ENCODE measurements around the gene FBXL14.

FBXL14 gene

GRCh38 chr12:1619159-1619558 lies 24.8 kb upstream of the FBXL14 start:
- Histone ChIP-seq H3K9ac (ENCODE audit: low read depth, low read length) (no peak overlapping the region), H3K36me3 (ENCODE audit: insufficient read depth, low read length) (no peaks in the 10 kb centered on the region), H3K27ac (ENCODE audit: low read depth, low read length) (no peak overlapping the region), H3K9me3 (ENCODE audit: insufficient read depth, low read depth, low read length) (no peaks in the 10 kb centered on the region), H3K4me3 (ENCODE audit: low read length) (no peak overlapping the region), H3K4me1 (ENCODE audit: insufficient read depth, low read length) (no peaks in the 10 kb centered on the region; the same call in 1 of the 2 replicates), H3K27me3 (ENCODE audit: insufficient read depth, low read length) (peaks cover 9% of the 10 kb centered on the region)
- WGBS: 84% methylated on average over 4 of the region's 4 CpGs

- Histone ChIP-seq H3K4me1 (ENCODE audit: insufficient read depth, low read length) (no peaks in the 10 kb centered on the region; the same call in 1 of the 2 replicates), H3K27me3 (ENCODE audit: insufficient read depth, low read length) (peaks cover 9% of the 10 kb centered on the region), H3K36me3 (ENCODE audit: insufficient read depth, low read length) (no peaks in the 10 kb centered on the region), H3K4me3 (ENCODE audit: low read length) (no peak overlapping the region), H3K9me3 (ENCODE audit: insufficient read depth, low read depth, low read length) (no peaks in the 10 kb centered on the region), H3K9ac (ENCODE audit: low read depth, low read length) (no peak overlapping the region), H3K27ac (ENCODE audit: low read depth, low read length) (no peak overlapping the region)
Measured at GRCh38 chr12:1618489-1618888, 24.1 kb upstream of the FBXL14 start.

GRCh38 chr12:1616233-1617066 lies 22.1 kb upstream of the FBXL14 start:
- WGBS: 80% methylated on average over 16 of the region's 16 CpGs
- H3K9me3 ChIP-seq (ENCODE audit: insufficient read depth, low read depth, low read length): no peaks in the 10 kb centered on the region
- H3K36me3 ChIP-seq (ENCODE audit: insufficient read depth, low read length): no peaks in the 10 kb centered on the region
- no peak overlapping the region for H3K4me3 ChIP-seq (ENCODE audit: low read length)
- H3K27me3 ChIP-seq (ENCODE audit: insufficient read depth, low read length): peaks cover 9% of the 10 kb centered on the region
- no peak overlapping the region for H3K27ac ChIP-seq (ENCODE audit: low read depth, low read length)
- H3K9ac ChIP-seq (ENCODE audit: low read depth, low read length): no peak overlapping the region
- no peaks in the 10 kb centered on the region; the same call in 1 of the 2 replicates for H3K4me1 ChIP-seq (ENCODE audit: insufficient read depth, low read length)

DNA sequence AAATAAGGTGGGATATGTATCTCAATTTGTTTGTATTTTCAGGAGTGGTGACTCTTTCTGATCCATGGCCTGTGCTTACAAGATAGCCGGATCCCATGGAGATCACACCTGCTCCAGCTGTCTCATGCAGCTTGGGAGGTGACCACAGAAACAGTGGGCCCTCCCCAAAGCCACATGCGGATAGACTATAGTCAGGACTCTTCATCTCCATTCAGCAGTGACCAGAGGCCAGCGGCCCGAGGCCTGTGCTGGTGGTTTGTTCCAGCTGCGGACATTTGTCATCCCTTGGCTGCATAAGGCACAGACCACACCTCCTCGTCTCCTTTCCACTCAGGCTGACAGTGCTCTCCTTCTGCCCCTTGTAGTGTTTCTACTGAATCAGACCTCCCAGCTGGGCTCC lies 20.0 kb upstream of the FBXL14 start:
- Histone ChIP-seq H3K4me3 (ENCODE audit: low read length) (no peak overlapping the region), H3K27me3 (ENCODE audit: insufficient read depth, low read length) (peaks cover 9% of the 10 kb centered on the region), H3K27ac (ENCODE audit: low read depth, low read length) (no peak overlapping the region), H3K4me1 (ENCODE audit: insufficient read depth, low read length) (no peaks in the 10 kb centered on the region), H3K36me3 (ENCODE audit: insufficient read depth, low read length) (no peaks in the 10 kb centered on the region), H3K9ac (ENCODE audit: low read depth, low read length) (no peak overlapping the region), H3K9me3 (ENCODE audit: insufficient read depth, low read depth, low read length) (no peaks in the 10 kb centered on the region)
- WGBS: 83% methylated on average over 6 of the region's 6 CpGs

DNA sequence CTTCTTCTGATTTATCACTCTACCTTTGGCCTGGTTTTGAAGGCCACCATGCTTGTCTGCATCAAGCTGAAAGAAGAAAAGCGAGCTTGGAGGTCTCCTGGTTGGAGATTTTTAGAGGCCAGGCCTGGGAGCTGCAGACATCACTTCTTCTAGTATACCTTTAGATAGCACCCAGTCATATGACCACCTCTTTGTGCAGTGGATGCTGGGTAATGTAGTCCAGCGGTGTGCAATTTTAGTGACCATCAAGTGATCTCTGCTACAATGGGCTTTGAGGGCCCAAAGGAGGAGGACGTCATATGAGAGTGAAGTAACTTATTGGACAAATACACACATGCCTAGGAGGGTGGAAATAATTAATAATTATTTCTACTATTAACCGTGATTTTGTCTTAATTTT lies 19.5 kb upstream of the FBXL14 start:
- H3K4me3 ChIP-seq (ENCODE audit: low read length): no peak overlapping the region
- no peaks in the 10 kb centered on the region for H3K4me1 ChIP-seq (ENCODE audit: insufficient read depth, low read length)
- H3K9me3 ChIP-seq (ENCODE audit: insufficient read depth, low read depth, low read length): no peaks in the 10 kb centered on the region
- peaks cover 9% of the 10 kb centered on the region for H3K27me3 ChIP-seq (ENCODE audit: insufficient read depth, low read length)
- WGBS: 82% methylated on average over 3 of the region's 4 CpGs
- H3K27ac ChIP-seq (ENCODE audit: low read depth, low read length): no peak overlapping the region
- no peaks in the 10 kb centered on the region for H3K36me3 ChIP-seq (ENCODE audit: insufficient read depth, low read length)
- no peak overlapping the region for H3K9ac ChIP-seq (ENCODE audit: low read depth, low read length)

GRCh38 chr12:1611803-1612572 lies 17.6 kb upstream of the FBXL14 start:
- Histone ChIP-seq H3K36me3 (ENCODE audit: insufficient read depth, low read length) (no peaks in the 10 kb centered on the region), H3K9ac (ENCODE audit: low read depth, low read length) (no peak overlapping the region), H3K4me3 (ENCODE audit: low read length) (no peak overlapping the region), H3K4me1 (ENCODE audit: insufficient read depth, low read length) (no peaks in the 10 kb centered on the region), H3K9me3 (ENCODE audit: insufficient read depth, low read depth, low read length) (no peaks in the 10 kb centered on the region), H3K27ac (ENCODE audit: low read depth, low read length) (no peak overlapping the region), H3K27me3 (ENCODE audit: insufficient read depth, low read length) (peaks cover 6% of the 10 kb centered on the region; the same call in 1 of the 2 replicates)
- 74% methylated on average over 12 of the region's 13 CpGs for WGBS

DNA sequence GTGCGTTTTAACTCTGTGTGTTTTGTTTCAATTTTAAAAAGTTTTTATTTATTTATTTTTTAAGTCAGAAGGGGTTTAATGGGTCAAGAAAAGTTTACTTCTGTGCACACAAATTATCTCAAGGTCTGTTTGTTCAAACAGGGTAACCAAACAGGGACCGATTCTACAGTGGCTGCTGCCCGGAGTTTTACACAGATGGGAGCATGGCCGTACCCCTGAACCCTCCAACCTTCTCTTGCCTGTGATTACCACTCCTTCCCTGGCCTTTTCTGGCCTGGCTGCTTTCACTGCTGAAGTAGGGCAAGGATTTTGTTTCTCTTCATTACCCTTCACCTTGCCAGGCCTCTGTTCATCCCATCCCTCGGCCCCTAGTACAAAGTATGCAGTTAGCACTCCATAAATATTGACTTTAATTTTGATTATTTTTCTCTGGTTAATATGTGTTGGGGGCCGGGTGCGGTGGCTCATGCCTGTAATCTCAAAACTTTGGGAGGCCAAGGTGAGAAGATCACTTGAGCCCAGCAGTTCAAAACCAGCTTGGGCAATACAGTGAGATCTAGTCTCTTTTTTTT lies 15.8 kb upstream of the FBXL14 start:
- H3K27ac ChIP-seq (ENCODE audit: low read depth, low read length): no peak overlapping the region
- 90% methylated on average over 7 of the region's 7 CpGs for WGBS

GRCh38 chr12:1608713-1609119 lies 14.3 kb upstream of the FBXL14 start:
- 76% methylated on average over 5 of the region's 5 CpGs for WGBS
- Histone ChIP-seq H3K27me3 (ENCODE audit: insufficient read depth, low read length) (peaks cover 22% of the 10 kb centered on the region), H3K9ac (ENCODE audit: low read depth, low read length) (no peak overlapping the region), H3K36me3 (ENCODE audit: insufficient read depth, low read length) (no peaks in the 10 kb centered on the region), H3K4me3 (ENCODE audit: low read length) (no peak overlapping the region), H3K4me1 (ENCODE audit: insufficient read depth, low read length) (peaks cover 7% of the 10 kb centered on the region; the same call in 1 of the 2 replicates), H3K27ac (ENCODE audit: low read depth, low read length) (no peak overlapping the region), H3K9me3 (ENCODE audit: insufficient read depth, low read depth, low read length) (no peaks in the 10 kb centered on the region)

More for the DNA sequence above, 15.8 kb upstream of the FBXL14 start:
- Histone ChIP-seq H3K9me3 (ENCODE audit: insufficient read depth, low read depth, low read length) (no peaks in the 10 kb centered on the region), H3K36me3 (ENCODE audit: insufficient read depth, low read length) (no peaks in the 10 kb centered on the region), H3K4me3 (ENCODE audit: low read length) (no peak overlapping the region), H3K27me3 (ENCODE audit: insufficient read depth, low read length) (peaks cover 17% of the 10 kb centered on the region), H3K4me1 (ENCODE audit: insufficient read depth, low read length) (peaks cover 7% of the 10 kb centered on the region; the same call in 1 of the 2 replicates), H3K9ac (ENCODE audit: low read depth, low read length) (no peak overlapping the region)

- no peaks in the 10 kb centered on the region for H3K36me3 ChIP-seq (ENCODE audit: insufficient read depth, low read length)
- no peaks in the 10 kb centered on the region for H3K9me3 ChIP-seq (ENCODE audit: insufficient read depth, low read depth, low read length)
- no peak overlapping the region for H3K4me3 ChIP-seq (ENCODE audit: low read length)
- no peak overlapping the region for H3K27ac ChIP-seq (ENCODE audit: low read depth, low read length)
- no peak overlapping the region for H3K9ac ChIP-seq (ENCODE audit: low read depth, low read length)
- peaks cover 7% of the 10 kb centered on the region; the same call in 1 of the 2 replicates for H3K4me1 ChIP-seq (ENCODE audit: insufficient read depth, low read length)
- peaks cover 27% of the 10 kb centered on the region for H3K27me3 ChIP-seq (ENCODE audit: insufficient read depth, low read length)
- WGBS: 94% methylated on average over 3 of the region's 3 CpGs
Measured at GRCh38 chr12:1607940-1608712, 13.7 kb upstream of the FBXL14 start.

GRCh38 chr12:1606021-1606622 lies 11.7 kb upstream of the FBXL14 start:
- Histone ChIP-seq H3K9ac (ENCODE audit: low read depth, low read length) (no peak overlapping the region; the same call in 1 of the 2 replicates), H3K4me1 (ENCODE audit: insufficient read depth, low read length) (peaks cover 7% of the 10 kb centered on the region; the same call in 1 of the 2 replicates), H3K36me3 (ENCODE audit: insufficient read depth, low read length) (no peaks in the 10 kb centered on the region), H3K9me3 (ENCODE audit: insufficient read depth, low read depth, low read length) (no peaks in the 10 kb centered on the region), H3K27me3 (ENCODE audit: insufficient read depth, low read length) (peaks cover 28% of the 10 kb centered on the region), H3K27ac (ENCODE audit: low read depth, low read length) (no peak overlapping the region), H3K4me3 (ENCODE audit: low read length) (peak overlapping the region; percentile 39)
- WGBS: 10% methylated on average over 12 of the region's 12 CpGs
